ENCODE measurements around the gene GLYAT. TPM values are rescaled to one million over a fixed set of nuclear protein-coding genes. Genes with fewer than 3 reads are reported as not detected.

The GLYAT gene
- total and polyA plus RNA-seq, 2 donors (not counting 1 experiment from before 2014, with no cell fraction given) = not detected

- Mint-ChIP-seq H3K4me3 (no peak overlapping the region), H3K9me3 (ENCODE audit: insufficient read depth) (no peaks in the 10 kb centered on the region), H3K4me1 (peaks cover under 1% of the 10 kb centered on the region), H3K27ac (no peak overlapping the region), H3K27me3 (peaks cover 23% of the 10 kb centered on the region)
- Histone ChIP-seq H3K36me3 (replicated peaks in 1 of 2; ENCODE audit: control extremely low read depth in 1 of 2, control insufficient read depth in 1 of 2, extremely low read depth in 1 of 2, insufficient read depth in 2 of 2, low read length in 1 of 2) (no peaks in the 10 kb centered on the region), H3K9me3 (ENCODE audit: control extremely low read depth in 1 of 3, control insufficient read depth in 2 of 3, insufficient read depth in 1 of 3, low read length in 2 of 3) (no peaks in the 10 kb centered on the region), H3K27ac (ENCODE audit: low read length in 2 of 2) (no peak overlapping the region), H3K4me2 (replicated peaks; ENCODE audit: low read depth, low read length, poor library complexity, severe bottlenecking) (no peak overlapping the region), H4K20me1 (ENCODE audit: control insufficient read depth, insufficient read depth, low read length, poor library complexity, severe bottlenecking) (no peaks in the 10 kb centered on the region), H3K4me1 (ENCODE audit: control insufficient read depth in 2 of 2, insufficient read depth in 2 of 2, low read length in 2 of 2) (no peaks in the 10 kb centered on the region), H3K9ac (ENCODE audit: low read length) (no peak overlapping the region), H2AFZ (ENCODE audit: insufficient read depth, low read depth, low read length, poor library complexity, severe bottlenecking) (no peak overlapping the region), H3K79me2 (ENCODE audit: control insufficient read depth, insufficient read depth, low read length) (no peaks in the 10 kb centered on the region), H3K27me3 (replicated peaks in 1 of 4; ENCODE audit: control extremely low read depth in 1 of 4, control insufficient read depth in 3 of 4, insufficient read depth in 4 of 4, low read length in 3 of 4) (peaks cover 0 to 14% (median 0%) of the 10 kb centered on the region in 4 experiments), H3K4me3 (ENCODE audit: control extremely low read depth in 1 of 5, extremely low read depth in 1 of 5, insufficient read depth in 1 of 5, low read depth in 2 of 5, low read length in 4 of 5) (no peak overlapping the region)
- ChIA-PET CTCF (interaction anchor here (0.9 to 3.0 kb wide), 2 partner anchors 12 to 499 kb away, joined by 3 to 10 read pairs; no protein-coding TSS in a partner anchor), POLR2A (no interaction called here)
- 70% methylated on average over 1 of the region's 2 CpGs for WGBS (ENCODE audit: insufficient coverage)
- intact Hi-C loops (cut with micrococcal nuclease) = no loop called here
- no peak for TF ChIP-seq EZH2 (IDR thresholded peaks at IDR 0.05; ENCODE audit: borderline replicate concordance, insufficient read depth, low read depth, low read length, poor library complexity, severe bottlenecking)
- DNase-seq (no peak), ATAC-seq (ENCODE audit: low read depth) (no peak)
Measured at GRCh38 chr11:58659404-58659803, 72.3 kb downstream of the GLYAT start.

Other genes starting within 250 kb of the GLYAT start
- 0.74 and 1.5 TPM in 2 replicates for gene OR5B21, start 223.8 kb downstream of the GLYAT start, total RNA-seq
- 0.10 TPM in 1 of 2 replicates, not detected in the other for gene OR5B21, start 223.8 kb downstream of the GLYAT start, polyA plus RNA-seq
- gene LPXN, start 156.1 kb downstream of the GLYAT start, total RNA-seq = 209 and 213 TPM in 2 replicates
- 44.5 and 59.2 TPM in 2 replicates for gene LPXN, start 156.1 kb downstream of the GLYAT start, polyA plus RNA-seq
- gene ZFP91, start 152.9 kb downstream of the GLYAT start, total RNA-seq = 50.3 and 51.2 TPM in 2 replicates
- 14.4 and 30.2 TPM in 2 replicates for gene ZFP91, start 152.9 kb downstream of the GLYAT start, polyA plus RNA-seq
- 4.8 and 5.9 TPM in 2 replicates for gene CNTF, start 109.3 kb downstream of the GLYAT start, total RNA-seq
- gene CNTF, start 109.3 kb downstream of the GLYAT start, polyA plus RNA-seq = 1.4 and 3.0 TPM in 2 replicates
- not detected in 2 replicates for gene GLYATL2, start 112.8 kb upstream of the GLYAT start, total RNA-seq
- not detected in 2 replicates for gene GLYATL2, start 112.8 kb upstream of the GLYAT start, polyA plus RNA-seq
- gene GLYATL1, start 207.5 kb upstream of the GLYAT start, total RNA-seq = not detected in 2 replicates
- 0.09 TPM in 1 of 2 replicates, not detected in the other for gene GLYATL1, start 207.5 kb upstream of the GLYAT start, polyA plus RNA-seq

Measured in B cell (primary cell).